ENCODE results near the gene RFXAP. TPM values are rescaled to one million over a fixed set of nuclear protein-coding genes. Genes with fewer than 3 reads are reported as not detected.

RFXAP gene
- total RNA-seq, 1 experiment from 2014 or later, result 8.7 TPM

- Histone ChIP-seq H4K91ac (ENCODE audit: insufficient read length, low read depth, low read length) (no peak overlapping the region), H3K79me2 (ENCODE audit: insufficient read depth, low read length) (no peaks in the 10 kb centered on the region), H3K27ac (ENCODE audit: insufficient read length, low read depth, low read length) (no peak overlapping the region), H4K5ac (ENCODE audit: insufficient read length, low read depth, low read length) (no peak overlapping the region), H3K56ac (ENCODE audit: insufficient read length, low read depth, low read length) (no peak overlapping the region), H3K23me2 (ENCODE audit: insufficient read length, low read depth, low read length, poor library complexity, severe bottlenecking) (no peaks in the 10 kb centered on the region), H2BK120ac (ENCODE audit: low read depth, low read length, poor library complexity, severe bottlenecking) (no peak overlapping the region), H3K4me2 (ENCODE audit: insufficient read depth, insufficient read length, low read length) (no peak overlapping the region), H2BK5ac (ENCODE audit: insufficient read length, low read length) (no peak overlapping the region), H2AFZ (ENCODE audit: low read length) (no peak overlapping the region), H3T11ph (ENCODE audit: low read length) (no peak overlapping the region), H4K20me1 (ENCODE audit: control insufficient read depth, insufficient read depth, insufficient read length) (no peaks in the 10 kb centered on the region), H3K14ac (ENCODE audit: insufficient read depth, low read length) (no peak overlapping the region), H3K4ac (ENCODE audit: low read depth, low read length) (no peak overlapping the region), H4K8ac (replicated peaks; ENCODE audit: insufficient read length, low read depth, low read length) (no peak overlapping the region), H3K4me1 (ENCODE audit: insufficient read depth, low read length) (no peaks in the 10 kb centered on the region), H3K23ac (ENCODE audit: insufficient read length, low read depth, low read length) (no peak overlapping the region), H2AK5ac (ENCODE audit: insufficient read length, low read length) (no peak overlapping the region), H2BK15ac (ENCODE audit: low read depth, low read length) (no peak overlapping the region), H2BK12ac (ENCODE audit: insufficient read length, low read depth, low read length) (no peak overlapping the region), H3K79me1 (ENCODE audit: insufficient read depth, low read depth, low read length, poor library complexity, severe bottlenecking) (no peaks in the 10 kb centered on the region), H3K9me3 (ENCODE audit: control insufficient read depth, low read depth, low read length) (no peaks in the 10 kb centered on the region), H2BK20ac (ENCODE audit: low read depth, low read length, poor library complexity, severe bottlenecking) (no peak overlapping the region), H3K27me3 (ENCODE audit: insufficient read depth, low read length) (no peaks in the 10 kb centered on the region), H3K18ac (ENCODE audit: insufficient read length, low read depth, low read length) (no peak overlapping the region), H3K9ac (ENCODE audit: extremely low read depth, insufficient read length, low read length) (no peak overlapping the region)
- no peaks in the 10 kb centered on the region for H3K36me3 Mint-ChIP-seq (ENCODE audit: insufficient read depth in 1 of 3, low read depth in 3 of 3)
- H3K4me3 Mint-ChIP-seq, result peak overlapping the region in 1 of 2 experiments; percentile 33; a peak in 1 of 5 replicates
- DNase-seq, result peak; percentile 51
- TF ChIP-seq, protein P1, sequence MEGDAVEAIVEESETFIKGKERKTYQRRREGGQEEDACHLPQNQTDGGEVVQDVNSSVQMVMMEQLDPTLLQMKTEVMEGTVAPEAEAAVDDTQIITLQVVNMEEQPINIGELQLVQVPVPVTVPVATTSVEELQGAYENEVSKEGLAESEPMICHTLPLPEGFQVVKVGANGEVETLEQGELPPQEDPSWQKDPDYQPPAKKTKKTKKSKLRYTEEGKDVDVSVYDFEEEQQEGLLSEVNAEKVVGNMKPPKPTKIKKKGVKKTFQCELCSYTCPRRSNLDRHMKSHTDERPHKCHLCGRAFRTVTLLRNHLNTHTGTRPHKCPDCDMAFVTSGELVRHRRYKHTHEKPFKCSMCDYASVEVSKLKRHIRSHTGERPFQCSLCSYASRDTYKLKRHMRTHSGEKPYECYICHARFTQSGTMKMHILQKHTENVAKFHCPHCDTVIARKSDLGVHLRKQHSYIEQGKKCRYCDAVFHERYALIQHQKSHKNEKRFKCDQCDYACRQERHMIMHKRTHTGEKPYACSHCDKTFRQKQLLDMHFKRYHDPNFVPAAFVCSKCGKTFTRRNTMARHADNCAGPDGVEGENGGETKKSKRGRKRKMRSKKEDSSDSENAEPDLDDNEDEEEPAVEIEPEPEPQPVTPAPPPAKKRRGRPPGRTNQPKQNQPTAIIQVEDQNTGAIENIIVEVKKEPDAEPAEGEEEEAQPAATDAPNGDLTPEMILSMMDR (conservative IDR thresholded peaks at IDR 0.05), result no peak
- no peak overlapping the region for H3K27ac Mint-ChIP-seq
- H3K4me1 Mint-ChIP-seq, result peaks cover 6% of the 10 kb centered on the region in 2 experiments
- no CpG with 5 or more reads among the region's 10 CpGs for WGBS (ENCODE audit: extremely low coverage, insufficient read length, low lambda C conversion rate)
- no peaks in the 10 kb centered on the region; the same call in 1 of the 2 replicates for H3K27me3 Mint-ChIP-seq (ENCODE audit: low read depth)
- H3K9me3 Mint-ChIP-seq, result no peaks in the 10 kb centered on the region
These were observed 53.6 kb downstream of the RFXAP start for GRCh38 chr13:36872621-36873020.

Data from H9 (cell line).